Suprapubic skin (tissue), 4 donors: ENCODE measurements around the gene CCL19.

Experiments
- EP300 ChIP-seq: sonication (generic); formaldehyde crosslinking; IDR thresholded peaks from one replicate; pipeline ENCODE4 v1.6.1; 2017; ENCODE audit warnings: antibody characterized with exemption
- POLR2A ChIP-seq, 2 donors: fragments of 450-650 bp; IDR thresholded peaks; one replicate each; pipeline ENCODE4 v1.6.1; 2017; ENCODE audit warnings: antibody characterized with exemption in 2 of 2, mild to moderate bottlenecking in 2 of 2, moderate library complexity in 2 of 2
- POLR2AphosphoS5 ChIP-seq, 3 donors: sonication (generic); formaldehyde crosslinking; IDR thresholded peaks; one replicate each; pipeline ENCODE4 v1.6.1; 2017; ENCODE audit warnings: antibody characterized with exemption in 3 of 3
- TF ChIP-seq, protein P1 (sequence below), 2 donors: fragments of 200-600 bp in 1 of 2; fragments of 450-650 bp in 1 of 2; sonication (generic) in 1 of 2; IDR thresholded peaks; one replicate each; pipeline ENCODE4 v1.5.1; 2016 to 2019; ENCODE audit warnings: antibody characterized with exemption in 2 of 2, mild to moderate bottlenecking in 1 of 2, moderate library complexity in 1 of 2

DNA sequence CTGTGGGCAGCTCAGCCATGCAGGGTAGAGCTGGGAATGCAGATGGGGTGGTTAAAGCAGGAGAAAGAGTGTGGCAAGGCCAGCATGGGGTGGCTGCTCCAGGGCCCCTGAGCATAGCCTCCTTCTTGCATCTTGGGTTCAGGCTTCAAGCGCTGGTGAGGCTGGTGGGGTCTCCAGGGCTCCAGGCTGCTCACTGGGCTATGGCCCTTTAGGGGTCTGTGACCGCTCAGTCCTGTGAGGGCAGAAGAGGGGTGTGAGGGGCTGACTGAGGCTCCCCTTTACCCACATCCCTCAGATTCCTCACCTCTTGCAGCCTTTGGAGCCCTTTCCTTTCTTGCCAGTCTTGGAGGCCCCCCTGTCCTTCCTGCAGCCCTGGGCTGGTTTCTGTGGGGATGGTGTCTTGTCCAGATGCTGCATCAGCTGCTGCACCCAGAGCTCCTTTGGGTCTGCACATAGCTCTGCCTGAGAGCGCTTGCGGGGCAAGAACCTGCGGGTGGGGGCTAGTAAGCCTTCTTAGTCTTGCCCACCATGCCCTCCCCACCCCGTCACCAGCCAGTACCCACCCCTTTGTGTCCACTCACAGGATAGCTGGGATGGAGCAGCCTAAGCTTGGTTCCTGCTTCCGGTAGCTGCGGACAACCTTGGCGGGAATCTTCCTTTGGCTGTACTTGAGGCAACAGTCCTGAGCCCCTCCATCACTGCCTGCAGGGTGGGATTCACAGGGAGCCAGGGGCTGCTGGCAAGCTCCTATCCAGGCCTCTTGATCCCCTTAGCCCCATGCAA, 18.3 kb upstream of the CCL19 start:
- TF ChIP-seq, protein P1, sequence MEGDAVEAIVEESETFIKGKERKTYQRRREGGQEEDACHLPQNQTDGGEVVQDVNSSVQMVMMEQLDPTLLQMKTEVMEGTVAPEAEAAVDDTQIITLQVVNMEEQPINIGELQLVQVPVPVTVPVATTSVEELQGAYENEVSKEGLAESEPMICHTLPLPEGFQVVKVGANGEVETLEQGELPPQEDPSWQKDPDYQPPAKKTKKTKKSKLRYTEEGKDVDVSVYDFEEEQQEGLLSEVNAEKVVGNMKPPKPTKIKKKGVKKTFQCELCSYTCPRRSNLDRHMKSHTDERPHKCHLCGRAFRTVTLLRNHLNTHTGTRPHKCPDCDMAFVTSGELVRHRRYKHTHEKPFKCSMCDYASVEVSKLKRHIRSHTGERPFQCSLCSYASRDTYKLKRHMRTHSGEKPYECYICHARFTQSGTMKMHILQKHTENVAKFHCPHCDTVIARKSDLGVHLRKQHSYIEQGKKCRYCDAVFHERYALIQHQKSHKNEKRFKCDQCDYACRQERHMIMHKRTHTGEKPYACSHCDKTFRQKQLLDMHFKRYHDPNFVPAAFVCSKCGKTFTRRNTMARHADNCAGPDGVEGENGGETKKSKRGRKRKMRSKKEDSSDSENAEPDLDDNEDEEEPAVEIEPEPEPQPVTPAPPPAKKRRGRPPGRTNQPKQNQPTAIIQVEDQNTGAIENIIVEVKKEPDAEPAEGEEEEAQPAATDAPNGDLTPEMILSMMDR (IDR thresholded peaks at IDR 0.05), result no peak
- TF ChIP-seq POLR2A (IDR thresholded peaks at IDR 0.05) (no peak), POLR2AphosphoS5 (IDR thresholded peaks at IDR 0.05) (no peak), EP300 (no peak)
